Measurements from ENCODE around the gene CASS4. TPM values are rescaled to one million over a fixed set of nuclear protein-coding genes. Genes with fewer than 3 reads are reported as not detected.

The CASS4 gene
- 2.8 and 3.1 TPM in 2 replicates for total RNA-seq

- Mint-ChIP-seq H3K27me3 (no peaks in the 10 kb centered on the region), H3K4me1 (peaks cover 41% of the 10 kb centered on the region), H3K36me3 (ENCODE audit: low read depth) (peaks cover 53% of the 10 kb centered on the region), H3K4me3 (peak within 1 kb of the TSS; percentile 74), H3K9me3 (peaks cover 4% of the 10 kb centered on the region), H3K27ac (peak within 1 kb of the TSS; percentile 94)
- intact Hi-C loops (cut with micrococcal nuclease) = loop anchor here (1.0 kb wide), 1 partner anchor 12 kb away; no protein-coding TSS in a partner anchor
- peak; percentile 80 for DNase-seq
Observed at GRCh38 chr20:56411759-56412472, at the start of gene CASS4. TSS of gene CASS4 (plus strand) at chr20:56412260. CDS start at chr20:56412459, 199 bp downstream.

DNA sequence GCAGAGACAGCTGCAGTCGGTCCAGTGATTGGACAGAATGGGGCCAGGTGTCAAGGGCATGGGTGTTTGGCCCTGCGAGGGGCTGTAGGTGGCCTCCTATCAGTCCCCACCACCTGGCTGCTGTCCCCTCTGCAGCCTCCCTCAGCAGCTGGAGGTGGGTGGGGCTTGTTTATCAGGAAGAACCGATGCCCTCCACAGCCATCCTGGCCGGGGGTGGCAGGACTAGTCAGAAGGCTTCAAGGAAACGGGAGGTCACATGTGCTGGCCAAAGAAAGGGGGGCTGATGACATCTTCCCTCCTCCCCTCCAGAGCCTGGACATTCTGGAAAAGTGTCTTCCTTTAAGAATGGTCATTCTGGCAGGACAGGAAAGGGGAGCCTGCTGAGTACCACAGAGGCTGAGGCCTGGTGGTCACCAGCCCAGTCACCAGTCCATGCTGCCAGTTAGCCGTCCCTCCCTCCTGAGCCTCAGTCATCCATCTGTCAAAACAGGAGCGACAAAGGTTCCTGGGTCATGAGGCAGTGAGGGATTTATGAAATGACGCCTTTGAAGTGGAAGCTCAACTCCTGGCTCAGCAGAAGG, 49.1 kb upstream of the CASS4 start:
- Mint-ChIP-seq H3K4me1 (peaks cover 14% of the 10 kb centered on the region), H3K9me3 (no peaks in the 10 kb centered on the region), H3K36me3 (ENCODE audit: low read depth) (peaks cover 4% of the 10 kb centered on the region), H3K27me3 (peaks cover under 1% of the 10 kb centered on the region), H3K27ac (no peak overlapping the region), H3K4me3 (no peak overlapping the region)
- intact Hi-C loops (cut with micrococcal nuclease) = no loop called here
- no peak for DNase-seq

- H3K36me3 Mint-ChIP-seq (ENCODE audit: low read depth) = peaks cover 7% of the 10 kb centered on the region
- no peak overlapping the region for H3K27ac Mint-ChIP-seq
- DNase-seq = no peak
- intact Hi-C loops (cut with micrococcal nuclease) = no loop called here
- no peaks in the 10 kb centered on the region for H3K27me3 Mint-ChIP-seq
- peaks cover 10% of the 10 kb centered on the region for H3K4me1 Mint-ChIP-seq
- no peak overlapping the region for H3K4me3 Mint-ChIP-seq
- no peaks in the 10 kb centered on the region for H3K9me3 Mint-ChIP-seq
Observed at GRCh38 chr20:56363491-56363890, 48.6 kb upstream of the CASS4 start.

- peaks cover 10% of the 10 kb centered on the region for H3K4me1 Mint-ChIP-seq
- no peak overlapping the region for H3K4me3 Mint-ChIP-seq
- H3K9me3 Mint-ChIP-seq = no peaks in the 10 kb centered on the region
- no peaks in the 10 kb centered on the region for H3K27me3 Mint-ChIP-seq
- intact Hi-C loops (cut with micrococcal nuclease) = no loop called here
- DNase-seq = no peak
- H3K27ac Mint-ChIP-seq = no peak overlapping the region
- peaks cover 30% of the 10 kb centered on the region for H3K36me3 Mint-ChIP-seq (ENCODE audit: low read depth)
Observed at GRCh38 chr20:56368351-56369134, 43.5 kb upstream of the CASS4 start.

GRCh38 chr20:56369179-56369578, 42.9 kb upstream of the CASS4 start:
- H3K4me3 Mint-ChIP-seq = no peak overlapping the region
- no peak overlapping the region for H3K27ac Mint-ChIP-seq
- no peaks in the 10 kb centered on the region for H3K9me3 Mint-ChIP-seq
- peaks cover 14% of the 10 kb centered on the region for H3K4me1 Mint-ChIP-seq
- H3K36me3 Mint-ChIP-seq (ENCODE audit: low read depth) = peaks cover 32% of the 10 kb centered on the region
- DNase-seq = no peak
- no peaks in the 10 kb centered on the region for H3K27me3 Mint-ChIP-seq
- intact Hi-C loops (cut with micrococcal nuclease) = no loop called here

DNA sequence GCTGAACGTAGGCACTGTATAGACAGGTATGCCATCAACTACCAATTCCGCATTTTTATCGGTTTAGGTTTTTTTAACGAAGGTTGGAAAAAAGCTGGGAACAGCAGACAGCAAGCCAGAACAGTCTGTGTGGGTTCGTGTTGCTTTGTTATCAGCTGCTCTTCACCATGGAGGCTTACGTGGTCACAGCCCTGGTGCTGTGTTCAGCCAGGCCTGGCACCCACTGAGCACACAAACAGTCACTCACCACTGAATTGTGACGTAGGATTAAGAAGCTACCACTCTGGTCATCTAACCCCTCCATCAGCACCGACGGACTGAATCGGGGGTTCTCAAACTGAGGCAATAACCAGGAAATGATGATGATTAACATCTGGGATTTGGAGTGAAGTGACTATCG, 40.1 kb upstream of the CASS4 start:
- peaks cover 30% of the 10 kb centered on the region for H3K4me1 Mint-ChIP-seq
- H3K4me3 Mint-ChIP-seq = no peak overlapping the region
- no peaks in the 10 kb centered on the region for H3K27me3 Mint-ChIP-seq
- intact Hi-C loops (cut with micrococcal nuclease) = loop anchor here (2.0 kb wide), 1 partner anchor 21 kb away; the partner anchor contains the start of genes AURKA and CSTF1
- H3K36me3 Mint-ChIP-seq (ENCODE audit: low read depth) = peaks cover 44% of the 10 kb centered on the region
- DNase-seq = no peak
- H3K9me3 Mint-ChIP-seq = no peaks in the 10 kb centered on the region
- no peak overlapping the region for H3K27ac Mint-ChIP-seq

GRCh38 chr20:56372850-56373249, 39.2 kb upstream of the CASS4 start:
- no peak for DNase-seq
- H3K9me3 Mint-ChIP-seq = no peaks in the 10 kb centered on the region
- no peak overlapping the region for H3K4me3 Mint-ChIP-seq
- H3K36me3 Mint-ChIP-seq (ENCODE audit: low read depth) = peaks cover 51% of the 10 kb centered on the region
- no peaks in the 10 kb centered on the region for H3K27me3 Mint-ChIP-seq
- H3K4me1 Mint-ChIP-seq = peaks cover 34% of the 10 kb centered on the region
- intact Hi-C loops (cut with micrococcal nuclease) = loop anchor here (2.0 kb wide), 1 partner anchor 20 kb away; the partner anchor contains the start of genes AURKA and CSTF1
- peak overlapping the region; percentile 79 for H3K27ac Mint-ChIP-seq

- intact Hi-C loops (cut with micrococcal nuclease) = loop anchor here (2.0 kb wide), 1 partner anchor 19 kb away; the partner anchor contains the start of genes AURKA and CSTF1
- H3K9me3 Mint-ChIP-seq = no peaks in the 10 kb centered on the region
- H3K27me3 Mint-ChIP-seq = no peaks in the 10 kb centered on the region
- no peak overlapping the region for H3K4me3 Mint-ChIP-seq
- peaks cover 40% of the 10 kb centered on the region for H3K4me1 Mint-ChIP-seq
- DNase-seq = no peak
- H3K27ac Mint-ChIP-seq = peak overlapping the region; percentile 45
- H3K36me3 Mint-ChIP-seq (ENCODE audit: low read depth) = peaks cover 59% of the 10 kb centered on the region
Observed at GRCh38 chr20:56373942-56374341, 38.1 kb upstream of the CASS4 start.

DNA sequence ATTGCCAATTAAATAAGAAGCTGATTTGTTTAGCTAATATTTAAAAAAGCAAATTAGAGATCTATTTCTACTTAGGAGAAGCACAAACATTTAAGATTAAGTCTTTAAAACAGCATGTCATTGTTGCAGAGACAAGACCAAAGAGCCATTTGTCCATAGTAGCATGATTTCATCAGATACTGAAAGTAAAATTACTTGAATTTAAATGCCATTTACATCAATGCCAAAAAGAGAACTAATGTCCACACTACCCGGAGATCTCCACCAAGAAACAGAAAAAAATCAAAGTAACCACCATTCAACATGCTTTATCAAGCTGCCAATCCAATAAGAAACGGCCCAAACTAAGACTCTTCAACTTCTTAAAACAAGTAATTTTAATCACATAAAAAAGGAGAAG, 35.7 kb upstream of the CASS4 start:
- H3K36me3 Mint-ChIP-seq (ENCODE audit: low read depth) = peaks cover 60% of the 10 kb centered on the region
- H3K4me3 Mint-ChIP-seq = no peak overlapping the region
- H3K9me3 Mint-ChIP-seq = no peaks in the 10 kb centered on the region
- H3K4me1 Mint-ChIP-seq = peaks cover 53% of the 10 kb centered on the region
- intact Hi-C loops (cut with micrococcal nuclease) = no loop called here
- no peak for DNase-seq
- H3K27me3 Mint-ChIP-seq = no peaks in the 10 kb centered on the region
- H3K27ac Mint-ChIP-seq = peak overlapping the region; percentile 5

DNA sequence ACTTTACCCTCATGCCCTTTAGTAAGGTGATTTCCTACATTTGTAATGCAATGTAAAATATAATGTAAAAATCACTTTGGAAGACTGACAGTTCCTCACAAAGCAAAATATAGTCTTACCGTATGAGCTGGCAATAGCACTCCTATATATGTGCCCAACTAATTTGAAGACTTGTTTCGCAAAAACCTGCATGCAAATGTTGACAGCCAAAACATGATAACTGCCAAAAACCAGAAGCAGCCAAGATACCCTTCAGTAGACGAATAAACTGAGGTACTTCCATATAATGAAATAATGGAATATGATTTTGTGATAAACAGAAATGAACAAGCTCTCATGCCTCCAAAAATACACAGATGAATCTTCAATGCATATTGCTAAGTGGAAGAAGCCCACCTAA, 33.7 kb upstream of the CASS4 start:
- Mint-ChIP-seq H3K36me3 (ENCODE audit: low read depth) (peaks cover 64% of the 10 kb centered on the region), H3K27me3 (no peaks in the 10 kb centered on the region), H3K4me3 (no peak overlapping the region), H3K9me3 (no peaks in the 10 kb centered on the region), H3K4me1 (peaks cover 58% of the 10 kb centered on the region), H3K27ac (peak overlapping the region; percentile 30)
- no peak for DNase-seq
- intact Hi-C loops (cut with micrococcal nuclease) = no loop called here

- intact Hi-C loops (cut with micrococcal nuclease) = no loop called here
- peaks cover 68% of the 10 kb centered on the region for H3K36me3 Mint-ChIP-seq (ENCODE audit: low read depth)
- no peak overlapping the region for H3K27ac Mint-ChIP-seq
- H3K4me1 Mint-ChIP-seq = peaks cover 56% of the 10 kb centered on the region
- H3K27me3 Mint-ChIP-seq = no peaks in the 10 kb centered on the region
- H3K4me3 Mint-ChIP-seq = no peak overlapping the region
- no peak for DNase-seq
- H3K9me3 Mint-ChIP-seq = no peaks in the 10 kb centered on the region
Observed at GRCh38 chr20:56380375-56380774, 31.7 kb upstream of the CASS4 start.

DNA sequence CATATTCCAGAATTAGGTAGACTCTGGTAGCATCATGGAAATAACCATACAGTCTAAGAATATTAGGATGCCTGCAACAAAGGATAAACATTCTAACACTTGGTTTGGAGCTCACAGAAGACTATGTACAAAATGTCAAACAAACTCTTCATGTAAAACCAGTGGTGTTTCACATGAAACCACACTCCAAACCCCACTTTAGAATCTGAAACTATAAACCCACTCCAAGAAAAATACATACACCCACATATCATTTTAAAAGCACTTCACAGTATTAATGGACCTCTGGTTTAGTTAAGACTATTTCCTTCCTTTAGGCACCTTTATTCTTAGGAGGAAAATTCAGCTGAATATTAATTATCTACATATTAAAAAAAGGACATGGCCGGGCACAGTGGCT, 30.6 kb upstream of the CASS4 start:
- Mint-ChIP-seq H3K27me3 (no peaks in the 10 kb centered on the region), H3K4me1 (peaks cover 50% of the 10 kb centered on the region), H3K4me3 (no peak overlapping the region), H3K9me3 (no peaks in the 10 kb centered on the region), H3K27ac (peak overlapping the region; percentile 23), H3K36me3 (ENCODE audit: low read depth) (peaks cover 65% of the 10 kb centered on the region)
- intact Hi-C loops (cut with micrococcal nuclease) = no loop called here
- DNase-seq = no peak

- intact Hi-C loops (cut with micrococcal nuclease) = loop anchor here (1.0 kb wide), 1 partner anchor 9 kb away; no protein-coding TSS in a partner anchor
- Mint-ChIP-seq H3K9me3 (no peaks in the 10 kb centered on the region), H3K36me3 (ENCODE audit: low read depth) (peaks cover 62% of the 10 kb centered on the region), H3K4me3 (no peak overlapping the region), H3K27me3 (no peaks in the 10 kb centered on the region), H3K27ac (peak overlapping the region; percentile 12), H3K4me1 (peaks cover 45% of the 10 kb centered on the region)
- no peak for DNase-seq
Observed at GRCh38 chr20:56382696-56383095, 29.4 kb upstream of the CASS4 start.

DNA sequence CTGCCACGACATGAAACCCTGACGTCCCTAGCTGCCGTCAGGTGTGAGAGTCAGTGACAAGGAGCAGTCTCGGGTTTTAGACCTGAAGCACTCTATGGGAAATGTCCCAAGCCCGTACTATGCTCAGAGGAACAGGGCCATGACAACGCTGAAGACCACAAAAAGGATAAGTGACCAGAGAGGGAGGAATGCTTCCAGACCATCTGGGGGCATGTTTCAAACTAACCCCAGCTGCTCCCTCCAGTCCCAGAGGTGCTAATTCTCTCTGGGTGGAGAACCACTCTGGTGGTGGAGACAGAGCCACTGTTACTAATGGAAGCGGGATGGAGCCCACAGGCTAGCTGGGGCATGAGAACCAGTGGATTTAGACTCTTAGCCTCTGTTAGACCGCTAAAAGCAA, 28.7 kb upstream of the CASS4 start:
- no peak for DNase-seq
- peaks cover 60% of the 10 kb centered on the region for H3K36me3 Mint-ChIP-seq (ENCODE audit: low read depth)
- H3K27me3 Mint-ChIP-seq = no peaks in the 10 kb centered on the region
- H3K4me3 Mint-ChIP-seq = no peak overlapping the region
- intact Hi-C loops (cut with micrococcal nuclease) = no loop called here
- H3K9me3 Mint-ChIP-seq = no peaks in the 10 kb centered on the region
- H3K27ac Mint-ChIP-seq = no peak overlapping the region
- H3K4me1 Mint-ChIP-seq = peaks cover 48% of the 10 kb centered on the region

Data from activated CD4-positive, alpha-beta T cell treated with anti-CD3 and anti-CD28 coated beads, Interleukin-2, amount 10 ng/mL, durations not matched to agents 24 days and 14 days (primary cell).